ENCODE results near the gene CPED1.

CPED1 gene

DNA sequence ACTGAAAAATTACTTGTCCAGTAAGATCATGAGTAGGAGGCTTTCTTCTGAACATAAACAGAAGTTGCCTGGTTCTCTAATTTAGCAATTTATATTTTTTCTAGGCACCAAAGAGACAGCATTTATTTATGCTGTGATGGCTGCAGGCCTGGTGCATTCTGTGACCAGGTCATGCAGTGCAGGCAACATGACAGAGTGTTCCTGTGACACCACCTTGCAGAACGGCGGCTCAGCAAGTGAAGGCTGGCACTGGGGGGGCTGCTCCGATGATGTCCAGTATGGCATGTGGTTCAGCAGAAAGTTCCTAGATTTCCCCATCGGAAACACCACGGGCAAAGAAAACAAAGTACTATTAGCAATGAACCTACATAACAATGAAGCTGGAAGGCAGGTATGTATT, 343.1 kb downstream of the CPED1 start:
- no peak for DNase-seq

DNA sequence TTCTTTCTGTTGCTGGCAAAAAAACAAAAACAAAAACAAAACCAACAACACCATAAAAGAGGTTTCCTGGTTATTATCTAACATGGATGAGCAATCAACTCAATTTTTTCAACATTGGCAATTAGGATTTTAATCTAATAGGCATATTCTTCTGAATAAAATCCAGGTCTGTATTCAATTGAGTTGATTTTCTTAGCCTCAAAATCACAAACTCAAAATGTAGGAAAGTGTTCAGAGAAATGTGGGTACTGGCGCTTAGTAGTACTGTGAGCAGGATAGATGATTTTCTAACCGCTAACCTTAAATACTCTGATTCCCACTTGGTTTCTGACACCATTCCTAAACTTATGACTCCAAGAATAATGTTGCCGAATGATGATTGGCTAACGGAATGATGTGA, 345.9 kb downstream of the CPED1 start:
- no peak for DNase-seq

DNA sequence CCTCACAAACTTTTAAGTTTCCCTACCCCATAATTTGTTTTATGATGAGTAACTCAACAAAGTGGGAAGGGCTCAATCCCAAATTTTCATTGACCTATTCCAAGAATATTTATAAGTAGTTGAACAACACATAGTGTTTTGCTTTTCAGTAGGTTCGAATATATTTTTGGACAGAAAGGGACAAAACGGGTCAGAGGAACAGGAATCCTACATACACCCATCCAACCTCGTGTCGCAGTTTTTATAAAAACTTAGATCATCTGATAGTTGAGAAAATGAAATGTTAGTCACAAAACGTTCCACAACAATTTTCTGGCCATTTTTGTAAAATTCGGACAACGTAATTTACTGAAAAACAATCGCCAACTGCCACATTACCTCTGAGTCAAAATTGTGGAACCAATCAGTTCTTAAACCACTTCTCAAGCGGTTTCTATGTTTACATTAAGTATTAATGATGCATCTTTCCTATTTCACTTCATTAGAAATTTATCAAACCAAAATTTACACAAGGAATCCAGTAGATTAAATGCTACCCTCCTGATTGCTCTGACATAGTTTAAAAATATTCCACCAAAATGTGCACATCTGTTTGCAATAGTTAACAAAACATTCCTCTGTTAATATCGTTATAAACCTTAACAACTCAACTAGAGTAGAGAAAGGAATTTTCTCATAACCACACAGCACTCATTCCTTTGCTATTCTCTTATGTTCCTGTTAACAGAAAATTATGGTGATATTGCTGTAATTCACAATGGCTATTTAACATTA, 346.6 kb downstream of the CPED1 start:
- no peak for DNase-seq

DNA sequence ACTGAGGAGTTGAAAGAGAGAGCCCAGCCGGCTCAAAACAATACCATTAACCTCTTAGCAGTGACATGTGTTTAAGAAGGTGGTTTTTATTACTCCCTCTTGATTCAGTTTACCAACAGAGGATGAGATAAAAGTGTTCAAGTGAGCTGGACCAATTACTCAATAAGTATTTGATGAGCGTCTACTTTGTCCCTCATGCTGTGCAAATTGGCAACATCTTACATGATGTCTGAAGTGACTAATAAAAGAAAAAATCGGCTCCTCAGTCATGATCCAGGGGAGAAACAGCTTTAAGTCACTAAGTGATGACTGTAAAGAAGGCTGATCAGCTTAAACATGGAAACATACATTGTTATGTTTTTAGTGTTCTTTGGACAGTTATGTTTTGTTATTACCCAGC, 348.1 kb downstream of the CPED1 start:
- DNase-seq = no peak

DNA sequence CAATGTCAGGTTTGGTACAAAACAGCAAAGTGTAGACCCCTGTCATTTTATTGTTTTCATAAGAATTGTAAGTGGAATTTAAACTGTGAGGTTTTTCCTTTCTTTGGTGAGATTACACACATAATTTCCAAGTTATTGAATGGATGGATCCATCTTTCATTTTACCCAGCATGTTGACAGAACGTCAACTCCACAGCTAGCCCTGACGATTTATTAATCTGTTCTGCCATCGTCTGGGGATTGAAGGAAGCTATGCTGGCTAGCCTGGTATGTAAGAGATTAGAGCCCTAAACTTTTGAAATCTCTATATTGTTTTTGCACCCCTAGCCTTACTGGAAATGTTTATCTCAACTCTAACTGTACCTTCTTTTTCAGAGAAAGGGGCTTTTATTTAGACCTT, 348.9 kb downstream of the CPED1 start:
- DNase-seq = peak; percentile 33

DNA sequence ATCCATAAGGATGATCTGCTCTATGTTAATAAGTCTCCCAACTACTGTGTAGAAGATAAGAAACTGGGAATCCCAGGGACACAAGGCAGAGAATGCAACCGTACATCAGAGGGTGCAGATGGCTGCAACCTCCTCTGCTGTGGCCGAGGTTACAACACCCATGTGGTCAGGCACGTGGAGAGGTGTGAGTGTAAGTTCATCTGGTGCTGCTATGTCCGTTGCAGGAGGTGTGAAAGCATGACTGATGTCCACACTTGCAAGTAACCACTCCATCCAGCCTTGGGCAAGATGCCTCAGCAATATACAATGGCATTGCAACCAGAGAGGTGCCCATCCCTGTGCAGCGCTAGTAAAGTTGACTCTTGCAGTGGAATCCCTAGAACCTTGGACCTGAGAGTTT, 350.6 kb downstream of the CPED1 start:
- DNase-seq = no peak

DNA sequence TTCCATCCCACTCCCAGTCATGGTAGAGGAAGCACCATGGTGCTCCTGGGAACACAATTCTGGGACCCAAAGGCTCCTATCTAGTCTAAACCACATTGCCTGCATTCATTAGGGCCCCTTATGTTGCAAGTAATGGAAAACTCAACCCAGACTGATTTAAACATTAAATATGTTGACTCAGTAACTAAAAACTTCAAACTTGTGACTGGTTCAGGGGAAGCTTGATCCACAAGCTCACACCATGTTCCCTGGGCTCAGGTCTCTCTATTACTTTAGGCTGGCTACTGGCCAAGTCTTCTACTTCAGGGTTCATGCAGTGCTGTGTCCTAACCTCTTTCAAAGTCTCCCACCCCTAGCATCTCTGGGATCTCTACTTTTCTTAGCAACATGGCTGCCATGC, 353.4 kb downstream of the CPED1 start:
- no peak for DNase-seq

DNA sequence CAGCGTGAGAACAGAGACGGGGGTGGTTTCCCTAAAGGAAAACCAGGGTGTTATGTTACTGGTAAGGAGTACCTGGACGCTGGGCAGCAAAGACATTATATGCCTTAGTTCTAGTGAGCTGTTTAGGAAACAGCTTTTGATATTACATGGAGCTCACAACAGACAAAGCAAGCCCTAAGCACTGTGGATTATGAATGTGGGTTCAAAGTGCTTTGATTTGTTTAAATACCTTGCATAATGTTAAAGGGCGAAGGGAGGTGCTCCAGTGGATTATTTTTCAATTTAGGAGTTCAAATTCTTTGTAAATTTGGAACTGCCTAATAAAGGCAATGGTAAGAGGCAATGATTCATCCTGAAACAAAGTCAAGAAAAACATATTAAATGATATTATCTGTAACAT, 354.1 kb downstream of the CPED1 start:
- no peak for DNase-seq

DNA sequence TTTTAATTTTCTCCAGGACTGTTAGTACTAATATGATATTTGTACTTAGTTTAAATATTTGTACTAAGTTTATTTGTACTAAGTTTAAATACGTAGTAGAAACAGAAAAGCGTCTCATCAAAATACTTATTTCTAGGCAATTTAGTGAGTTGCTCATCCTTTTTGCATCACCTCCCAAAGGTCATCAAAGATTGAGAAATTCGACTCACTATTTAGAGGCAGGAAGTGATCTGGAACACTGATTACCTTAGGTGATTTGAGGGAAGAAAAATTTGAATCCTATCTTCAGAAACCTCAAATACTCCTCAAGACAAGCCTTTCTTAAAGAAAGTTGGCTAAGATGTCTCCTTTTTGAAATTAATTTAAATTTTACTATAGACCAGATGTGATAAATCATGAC, 354.8 kb downstream of the CPED1 start:
- DNase-seq = no peak

DNA sequence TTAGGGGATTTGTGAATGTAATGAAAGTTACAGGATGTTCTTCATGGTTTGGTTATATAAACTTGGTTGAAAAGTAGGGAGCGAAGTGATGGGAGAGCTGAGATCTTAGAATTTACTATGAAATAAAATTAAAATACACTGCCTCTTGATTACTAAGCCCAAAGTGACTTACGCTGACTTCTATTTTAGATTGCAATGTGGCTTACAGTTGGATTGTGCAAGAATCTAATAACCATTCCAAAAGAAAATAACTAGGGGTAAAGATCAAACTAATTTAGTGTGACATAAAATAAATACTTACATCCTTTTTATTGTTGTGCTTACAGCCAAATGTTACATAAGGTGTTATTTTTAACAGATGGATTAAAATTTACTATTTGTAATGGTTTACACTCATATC, 355.6 kb downstream of the CPED1 start:
- no peak for DNase-seq

DNA sequence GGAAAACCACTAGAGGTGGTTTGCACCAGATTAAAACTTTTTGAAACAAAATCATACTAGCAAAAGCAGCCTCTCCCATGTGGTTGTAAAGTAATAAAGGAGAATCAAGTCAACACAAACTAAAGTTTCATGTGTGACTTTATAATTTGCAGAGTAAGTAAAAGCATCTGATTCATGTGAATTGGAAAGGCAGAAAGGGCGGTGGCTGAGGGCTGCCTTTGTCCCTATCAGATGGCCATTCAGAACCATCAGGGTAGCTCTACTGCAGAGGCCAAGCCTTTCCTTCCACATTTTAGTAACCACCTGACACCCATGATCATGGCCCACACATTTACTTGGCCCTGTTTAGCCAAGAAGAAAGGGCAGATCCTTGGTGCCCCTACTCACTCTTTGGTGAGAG, 356.0 kb downstream of the CPED1 start:
- no peak for DNase-seq
